Measurements from ENCODE around the gene APOL3. TPM values are rescaled to one million over a fixed set of nuclear protein-coding genes. Genes with fewer than 3 reads are reported as not detected.

Gene APOL3
- total and polyA plus RNA-seq, 10 of the 15 experiments (the other 5 are each of a cell fraction or from before 2014, with no cell fraction given), result 6.9 to 66.8 (median 48.5) TPM

DNA sequence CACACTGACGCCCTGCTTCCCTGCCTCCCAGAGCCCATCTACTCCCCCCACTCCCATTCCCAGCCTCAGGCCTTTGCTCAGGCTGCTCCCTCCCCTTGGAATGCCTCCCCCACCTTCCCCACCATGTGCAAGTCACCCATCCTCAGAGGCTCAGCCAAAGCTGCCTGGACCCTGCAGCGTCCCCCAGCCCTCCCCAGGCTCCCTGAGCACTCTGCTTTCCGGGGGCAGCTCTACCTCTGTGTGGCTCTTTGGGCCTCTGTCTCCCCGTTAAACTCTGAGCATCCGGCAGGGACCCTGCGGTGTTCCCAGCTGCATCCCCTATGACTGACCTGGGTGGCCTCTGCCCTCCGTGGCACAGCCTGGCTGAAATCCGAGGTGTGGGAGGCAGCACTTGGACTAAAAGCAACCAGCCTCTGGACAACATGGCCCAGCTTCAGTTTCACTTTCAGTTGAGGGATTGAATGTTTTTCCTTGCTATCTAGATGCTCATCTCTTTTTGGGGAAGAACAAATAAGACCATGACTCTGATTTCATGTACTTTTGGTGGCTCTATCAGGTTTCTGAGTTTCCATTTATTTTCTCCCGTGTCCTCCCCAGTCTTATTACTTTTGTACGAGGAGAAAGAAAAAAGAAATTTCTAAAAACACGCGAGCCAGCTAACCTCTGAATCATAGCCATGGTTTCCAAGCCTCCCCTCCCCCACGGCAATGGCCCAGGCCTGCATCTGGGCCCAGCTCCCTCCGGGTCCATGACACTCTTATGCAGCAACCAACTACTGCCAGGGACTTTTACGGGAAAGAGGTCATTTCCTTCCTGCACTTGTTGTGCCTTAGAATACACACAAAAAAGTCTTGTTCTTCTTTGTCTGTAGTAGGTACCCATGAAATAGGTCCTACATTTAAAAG is 3.8 kb downstream of the APOL3 start:
- peak overlapping the region; percentile 79 for H3K9ac ChIP-seq (ENCODE audit: control insufficient read depth, insufficient read depth, low read length)
- DNase-seq (ENCODE audit: low read depth, low spot score) (no peak), FAIRE-seq (no peak)
- TF ChIP-seq FOXM1 (IDR thresholded peaks at IDR 0.05; ENCODE audit: low read depth, low read length), result peak; percentile 49; the same call in 1 of the 2 replicates
- TF ChIP-seq PML (IDR thresholded peaks at IDR 0.05; ENCODE audit: low read length), result 0 out of 2 replicates have a peak, but pooled peaks have one; percentile 43
- TF ChIP-seq CHD2 (IDR thresholded peaks at IDR 0.05; ENCODE audit: borderline replicate concordance, low read depth, low read length), result peak; percentile 69; the same call in 1 of the 2 replicates
- TF ChIP-seq WRNIP1 (IDR thresholded peaks at IDR 0.05; ENCODE audit: borderline replicate concordance, low read depth, low read length), result no peak
- TF ChIP-seq NFYB (IDR thresholded peaks at IDR 0.05; ENCODE audit: insufficient read depth, low read depth, low read length), result no peak
- TF ChIP-seq NFYA (IDR thresholded peaks at IDR 0.05; ENCODE audit: borderline replicate concordance, low read depth, low read length), result no peak
- TF ChIP-seq, protein P1, sequence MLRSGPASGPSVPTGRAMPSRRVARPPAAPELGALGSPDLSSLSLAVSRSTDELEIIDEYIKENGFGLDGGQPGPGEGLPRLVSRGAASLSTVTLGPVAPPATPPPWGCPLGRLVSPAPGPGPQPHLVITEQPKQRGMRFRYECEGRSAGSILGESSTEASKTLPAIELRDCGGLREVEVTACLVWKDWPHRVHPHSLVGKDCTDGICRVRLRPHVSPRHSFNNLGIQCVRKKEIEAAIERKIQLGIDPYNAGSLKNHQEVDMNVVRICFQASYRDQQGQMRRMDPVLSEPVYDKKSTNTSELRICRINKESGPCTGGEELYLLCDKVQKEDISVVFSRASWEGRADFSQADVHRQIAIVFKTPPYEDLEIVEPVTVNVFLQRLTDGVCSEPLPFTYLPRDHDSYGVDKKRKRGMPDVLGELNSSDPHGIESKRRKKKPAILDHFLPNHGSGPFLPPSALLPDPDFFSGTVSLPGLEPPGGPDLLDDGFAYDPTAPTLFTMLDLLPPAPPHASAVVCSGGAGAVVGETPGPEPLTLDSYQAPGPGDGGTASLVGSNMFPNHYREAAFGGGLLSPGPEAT (IDR thresholded peaks at IDR 0.05; ENCODE audit: low read depth), result peak; percentile 51; the same call in 1 of the 2 replicates
- TF ChIP-seq PAX8 (IDR thresholded peaks at IDR 0.05), result no peak
- TF ChIP-seq RUNX3 (IDR thresholded peaks at IDR 0.05; ENCODE audit: low read length), result peak; percentile 46; the same call in 1 of the 2 replicates
- TF ChIP-seq BHLHE40 (IDR thresholded peaks at IDR 0.05; ENCODE audit: borderline replicate concordance in 1 of 2, low read depth in 2 of 2, low read length in 1 of 2), result no peak; a peak in 1 of 4 replicates
- TF ChIP-seq CBX5 (IDR thresholded peaks at IDR 0.05; ENCODE audit: low read depth), result no peak
- no peak for TF ChIP-seq NR2C1 (IDR thresholded peaks at IDR 0.05)
- TF ChIP-seq, protein P2, sequence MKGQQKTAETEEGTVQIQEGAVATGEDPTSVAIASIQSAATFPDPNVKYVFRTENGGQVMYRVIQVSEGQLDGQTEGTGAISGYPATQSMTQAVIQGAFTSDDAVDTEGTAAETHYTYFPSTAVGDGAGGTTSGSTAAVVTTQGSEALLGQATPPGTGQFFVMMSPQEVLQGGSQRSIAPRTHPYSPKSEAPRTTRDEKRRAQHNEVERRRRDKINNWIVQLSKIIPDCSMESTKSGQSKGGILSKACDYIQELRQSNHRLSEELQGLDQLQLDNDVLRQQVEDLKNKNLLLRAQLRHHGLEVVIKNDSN (IDR thresholded peaks at IDR 0.05; ENCODE audit: borderline replicate concordance, extremely low read length, insufficient read depth, low read depth, low read length), result no peak
- peak; percentile 56 for TF ChIP-seq IKZF1 (conservative IDR thresholded peaks at IDR 0.05)
- TF ChIP-seq BCL11A (IDR thresholded peaks at IDR 0.05; ENCODE audit: low read depth, low read length), result no peak
- TF ChIP-seq, protein P3, sequence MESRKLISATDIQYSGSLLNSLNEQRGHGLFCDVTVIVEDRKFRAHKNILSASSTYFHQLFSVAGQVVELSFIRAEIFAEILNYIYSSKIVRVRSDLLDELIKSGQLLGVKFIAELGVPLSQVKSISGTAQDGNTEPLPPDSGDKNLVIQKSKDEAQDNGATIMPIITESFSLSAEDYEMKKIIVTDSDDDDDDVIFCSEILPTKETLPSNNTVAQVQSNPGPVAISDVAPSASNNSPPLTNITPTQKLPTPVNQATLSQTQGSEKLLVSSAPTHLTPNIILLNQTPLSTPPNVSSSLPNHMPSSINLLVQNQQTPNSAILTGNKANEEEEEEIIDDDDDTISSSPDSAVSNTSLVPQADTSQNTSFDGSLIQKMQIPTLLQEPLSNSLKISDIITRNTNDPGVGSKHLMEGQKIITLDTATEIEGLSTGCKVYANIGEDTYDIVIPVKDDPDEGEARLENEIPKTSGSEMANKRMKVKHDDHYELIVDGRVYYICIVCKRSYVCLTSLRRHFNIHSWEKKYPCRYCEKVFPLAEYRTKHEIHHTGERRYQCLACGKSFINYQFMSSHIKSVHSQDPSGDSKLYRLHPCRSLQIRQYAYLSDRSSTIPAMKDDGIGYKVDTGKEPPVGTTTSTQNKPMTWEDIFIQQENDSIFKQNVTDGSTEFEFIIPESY (IDR thresholded peaks at IDR 0.05), result no peak
- TF ChIP-seq CBFB (IDR thresholded peaks at IDR 0.05; ENCODE audit: low read depth), result peak; percentile 16; the same call in 1 of the 2 replicates

More for the DNA sequence above, 3.8 kb downstream of the APOL3 start:
- H3K27me3 ChIP-seq (replicated peaks in 1 of 2; ENCODE audit: control insufficient read depth in 2 of 2, insufficient read depth in 2 of 2, low read length in 1 of 2), result no peaks in the 10 kb centered on the region
- H4K20me1 ChIP-seq (ENCODE audit: control insufficient read depth, insufficient read depth), result no peaks in the 10 kb centered on the region
- no peaks in the 10 kb centered on the region for H3K36me3 ChIP-seq (ENCODE audit: control insufficient read depth in 2 of 2, insufficient read depth in 2 of 2, low read length in 1 of 2)
- peaks cover 36% of the 10 kb centered on the region for H3K4me1 ChIP-seq (ENCODE audit: control insufficient read depth, insufficient read depth, low read length)
- H3K27ac ChIP-seq (ENCODE audit: control insufficient read depth, insufficient read depth), result peak overlapping the region; percentile 86
- intact Hi-C loops (cut with micrococcal nuclease; ENCODE audit: unreplicated experiment) (no loop called here), in situ Hi-C loops (cut with MboI) (no loop called here)
- peak; percentile 43 for ATAC-seq
- ChIA-PET RAD21 (ENCODE audit: unreplicated experiment) (interaction anchor here (2.4 kb wide), 1 partner anchor 22 kb away, joined by 12 read pairs; no protein-coding TSS in a partner anchor), SMC1A (ENCODE audit: uncharacterized antibody, unreplicated experiment) (interaction anchor here (0.8 to 10.7 kb wide), 4 partner anchors 9 to 24 kb away, joined by 3 to 154 read pairs (median 5); no protein-coding TSS in a partner anchor), POLR2A (interaction anchor here (1.3 to 2.1 kb wide), 2 partner anchors 22 to 98 kb away, joined by 3 to 4 read pairs; no protein-coding TSS in a partner anchor), CTCF (interaction anchor here (1.1 to 11.9 kb wide), 4 partner anchors 9 to 32 kb away, joined by 3 to 150 read pairs (median 6); no protein-coding TSS in a partner anchor)
- WGBS (ENCODE audit: insufficient coverage, insufficient replicate concordance, low lambda C conversion rate, missing lambda C conversion rate), result 23% methylated on average over 15 of the region's 15 CpGs
- TSS peak; percentile 19 for BruUV-seq (replicated peaks)
- H2AFZ ChIP-seq (ENCODE audit: control insufficient read depth, low read depth, low read length), result peak overlapping the region; percentile 69
- H3K4me3 ChIP-seq, result peak overlapping the region; percentile 64
- H3K9me3 ChIP-seq (replicated peaks; ENCODE audit: control insufficient read depth, insufficient read depth, low read length), result no peaks in the 10 kb centered on the region; the same call in 2 of the 3 replicates
- H3K4me2 ChIP-seq (ENCODE audit: control insufficient read depth, insufficient read depth), result peak overlapping the region; percentile 99
- H3K79me2 ChIP-seq (ENCODE audit: control insufficient read depth, insufficient read depth, low read length), result peaks cover 51% of the 10 kb centered on the region
